ENCODE data around the gene SLC16A8. TPM values are rescaled to one million over a fixed set of nuclear protein-coding genes. Genes with fewer than 3 reads are reported as not detected.

The SLC16A8 gene
- total RNA-seq, 1 donor from 2014 or later: not detected

- peaks cover 5% of the 10 kb centered on the region for H3K9me3 Mint-ChIP-seq (ENCODE audit: unreplicated experiment)
- H3K27ac Mint-ChIP-seq (ENCODE audit: unreplicated experiment): no peak overlapping the region
- H3K4me1 Mint-ChIP-seq (ENCODE audit: low read depth, unreplicated experiment): no peaks in the 10 kb centered on the region
- H3K36me3 Mint-ChIP-seq (ENCODE audit: unreplicated experiment): no peaks in the 10 kb centered on the region
- DNase-seq: no peak
- TF ChIP-seq, protein P1, sequence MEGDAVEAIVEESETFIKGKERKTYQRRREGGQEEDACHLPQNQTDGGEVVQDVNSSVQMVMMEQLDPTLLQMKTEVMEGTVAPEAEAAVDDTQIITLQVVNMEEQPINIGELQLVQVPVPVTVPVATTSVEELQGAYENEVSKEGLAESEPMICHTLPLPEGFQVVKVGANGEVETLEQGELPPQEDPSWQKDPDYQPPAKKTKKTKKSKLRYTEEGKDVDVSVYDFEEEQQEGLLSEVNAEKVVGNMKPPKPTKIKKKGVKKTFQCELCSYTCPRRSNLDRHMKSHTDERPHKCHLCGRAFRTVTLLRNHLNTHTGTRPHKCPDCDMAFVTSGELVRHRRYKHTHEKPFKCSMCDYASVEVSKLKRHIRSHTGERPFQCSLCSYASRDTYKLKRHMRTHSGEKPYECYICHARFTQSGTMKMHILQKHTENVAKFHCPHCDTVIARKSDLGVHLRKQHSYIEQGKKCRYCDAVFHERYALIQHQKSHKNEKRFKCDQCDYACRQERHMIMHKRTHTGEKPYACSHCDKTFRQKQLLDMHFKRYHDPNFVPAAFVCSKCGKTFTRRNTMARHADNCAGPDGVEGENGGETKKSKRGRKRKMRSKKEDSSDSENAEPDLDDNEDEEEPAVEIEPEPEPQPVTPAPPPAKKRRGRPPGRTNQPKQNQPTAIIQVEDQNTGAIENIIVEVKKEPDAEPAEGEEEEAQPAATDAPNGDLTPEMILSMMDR (IDR thresholded peaks at IDR 0.05; ENCODE audit: partially characterized antibody, unreplicated experiment): no peak
- H3K4me3 Mint-ChIP-seq (ENCODE audit: unreplicated experiment): no peak overlapping the region
- H3K27me3 Mint-ChIP-seq (ENCODE audit: unreplicated experiment): peaks cover 1% of the 10 kb centered on the region
These were observed 1.8 kb downstream of the SLC16A8 start for GRCh38 chr22:38081941-38082828.

DNA sequence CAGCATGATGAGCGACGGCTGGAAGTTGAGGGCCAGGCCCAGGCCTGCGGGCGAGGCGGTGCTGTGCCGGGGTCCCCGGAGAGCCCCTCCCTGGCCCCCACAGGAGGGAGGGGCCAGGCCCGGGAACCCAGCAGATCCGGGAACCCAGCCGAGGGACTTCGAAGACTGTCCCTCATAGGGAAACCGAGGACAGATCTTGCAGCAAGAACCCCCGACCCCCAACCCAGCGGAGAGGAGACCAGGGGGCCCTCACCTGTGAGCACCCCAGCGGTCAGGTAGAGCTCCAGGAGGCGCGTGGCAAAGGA is 2.4 kb downstream of the SLC16A8 start:
- peaks cover 1% of the 10 kb centered on the region for H3K27me3 Mint-ChIP-seq (ENCODE audit: unreplicated experiment)
- no peak overlapping the region for H3K4me3 Mint-ChIP-seq (ENCODE audit: unreplicated experiment)
- no peak overlapping the region for H3K27ac Mint-ChIP-seq (ENCODE audit: unreplicated experiment)
- H3K36me3 Mint-ChIP-seq (ENCODE audit: unreplicated experiment): no peaks in the 10 kb centered on the region
- no peak for DNase-seq
- H3K9me3 Mint-ChIP-seq (ENCODE audit: unreplicated experiment): peaks cover 5% of the 10 kb centered on the region
- H3K4me1 Mint-ChIP-seq (ENCODE audit: low read depth, unreplicated experiment): no peaks in the 10 kb centered on the region
- TF ChIP-seq, protein P1 (IDR thresholded peaks at IDR 0.05; ENCODE audit: partially characterized antibody, unreplicated experiment): no peak

DNA sequence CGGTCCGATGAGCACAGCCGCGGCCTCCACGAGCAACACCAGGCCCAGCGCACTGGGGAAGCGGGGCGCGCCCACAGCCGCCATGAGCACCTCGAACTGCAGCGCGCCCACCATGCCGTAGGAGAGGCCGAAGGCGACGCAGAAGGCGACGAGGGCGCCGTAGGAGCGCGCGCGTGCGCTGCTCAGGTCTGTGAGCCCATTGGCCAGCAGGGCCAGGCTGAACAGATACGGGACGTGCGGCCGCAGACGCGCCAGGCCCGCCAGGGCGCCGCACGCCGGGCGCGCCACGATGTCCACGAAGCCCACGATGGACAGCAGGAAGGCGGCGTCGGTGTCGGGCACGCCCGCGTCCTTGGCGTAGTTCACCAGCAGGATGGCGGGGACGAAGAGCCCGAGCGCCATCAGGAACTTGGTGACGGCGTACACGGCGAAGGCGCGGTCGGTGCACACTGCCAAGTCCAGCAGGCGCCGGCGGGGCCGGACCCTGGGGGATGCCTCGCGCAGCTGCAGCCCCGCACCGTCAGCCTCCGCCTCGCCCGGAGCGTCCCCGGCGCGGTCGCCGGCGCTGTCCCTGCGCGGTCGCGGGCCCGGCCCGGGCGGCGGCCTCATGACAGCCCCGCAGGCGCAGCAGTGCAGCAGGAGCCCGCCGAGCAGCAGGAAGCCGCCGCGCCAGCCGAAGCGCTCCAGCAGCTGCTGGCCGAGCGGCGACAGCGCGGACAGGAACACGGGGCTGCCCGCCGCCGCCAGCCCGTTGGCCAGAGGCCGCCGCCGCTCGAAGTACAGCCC is 2.9 kb downstream of the SLC16A8 start:
- Mint-ChIP-seq H3K4me3 (ENCODE audit: unreplicated experiment) (no peak overlapping the region), H3K4me1 (ENCODE audit: low read depth, unreplicated experiment) (no peaks in the 10 kb centered on the region), H3K27me3 (ENCODE audit: unreplicated experiment) (peaks cover 1% of the 10 kb centered on the region), H3K36me3 (ENCODE audit: unreplicated experiment) (no peaks in the 10 kb centered on the region), H3K9me3 (ENCODE audit: unreplicated experiment) (peaks cover 5% of the 10 kb centered on the region), H3K27ac (ENCODE audit: unreplicated experiment) (no peak overlapping the region)
- peak; percentile 71 for DNase-seq
- TF ChIP-seq, protein P1 (IDR thresholded peaks at IDR 0.05; ENCODE audit: partially characterized antibody, unreplicated experiment): peak; percentile 11

DNA sequence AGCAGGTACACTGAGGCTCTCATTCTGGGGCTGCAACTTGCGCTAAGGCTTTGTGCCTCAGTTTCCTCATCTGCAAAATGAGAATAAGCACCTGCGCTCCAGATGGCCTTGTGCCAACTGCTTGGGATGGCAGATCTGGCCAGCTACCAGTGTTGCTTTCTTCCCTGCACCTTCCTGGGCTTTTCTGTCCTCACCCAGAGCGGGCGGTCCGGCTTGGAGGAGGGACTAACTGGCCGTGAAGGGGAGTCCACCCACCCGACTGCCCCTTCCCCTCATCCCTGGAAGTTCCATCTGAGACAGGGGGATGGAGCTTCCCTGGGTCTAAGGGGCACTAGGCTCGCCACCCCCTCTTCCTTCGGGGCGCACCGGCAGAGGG is 3.5 kb downstream of the SLC16A8 start:
- Mint-ChIP-seq H3K9me3 (ENCODE audit: unreplicated experiment) (peaks cover 5% of the 10 kb centered on the region), H3K4me3 (ENCODE audit: unreplicated experiment) (no peak overlapping the region)

More for the DNA sequence above, 3.5 kb downstream of the SLC16A8 start:
- no peaks in the 10 kb centered on the region for H3K36me3 Mint-ChIP-seq (ENCODE audit: unreplicated experiment)
- peaks cover 1% of the 10 kb centered on the region for H3K27me3 Mint-ChIP-seq (ENCODE audit: unreplicated experiment)
- DNase-seq: no peak
- no peak overlapping the region for H3K27ac Mint-ChIP-seq (ENCODE audit: unreplicated experiment)
- no peaks in the 10 kb centered on the region for H3K4me1 Mint-ChIP-seq (ENCODE audit: low read depth, unreplicated experiment)
- TF ChIP-seq, protein P1 (IDR thresholded peaks at IDR 0.05; ENCODE audit: partially characterized antibody, unreplicated experiment): no peak

Data from glutamatergic neuron (in vitro differentiated cells).